ENCODE measurements around the gene RNU1-2. TPM values are rescaled to one million over a fixed set of nuclear protein-coding genes. Genes with fewer than 3 reads are reported as not detected.
"Not testable (repeated sequence)": the region's sequence is repeated elsewhere in the genome, so short reads cannot be mapped to it uniquely, and the experiment has no call there.

Gene RNU1-2
- total and polyA plus RNA-seq, 12 donors, result under 0.01 to 5,330 (median 1,268) TPM; not detected in 4

- intact Hi-C loops (cut with DNase I), result no loop called here
- Histone ChIP-seq H3K4me3 (peak overlapping the region; percentile 55 to 94 (median 80)), H3K9me3 (replicated peaks in 1 of 3) (no peaks in the 10 kb centered on the region)
Measured at GRCh38 chr1:16913833-16914662, 18.3 kb downstream of the RNU1-2 start.

DNA sequence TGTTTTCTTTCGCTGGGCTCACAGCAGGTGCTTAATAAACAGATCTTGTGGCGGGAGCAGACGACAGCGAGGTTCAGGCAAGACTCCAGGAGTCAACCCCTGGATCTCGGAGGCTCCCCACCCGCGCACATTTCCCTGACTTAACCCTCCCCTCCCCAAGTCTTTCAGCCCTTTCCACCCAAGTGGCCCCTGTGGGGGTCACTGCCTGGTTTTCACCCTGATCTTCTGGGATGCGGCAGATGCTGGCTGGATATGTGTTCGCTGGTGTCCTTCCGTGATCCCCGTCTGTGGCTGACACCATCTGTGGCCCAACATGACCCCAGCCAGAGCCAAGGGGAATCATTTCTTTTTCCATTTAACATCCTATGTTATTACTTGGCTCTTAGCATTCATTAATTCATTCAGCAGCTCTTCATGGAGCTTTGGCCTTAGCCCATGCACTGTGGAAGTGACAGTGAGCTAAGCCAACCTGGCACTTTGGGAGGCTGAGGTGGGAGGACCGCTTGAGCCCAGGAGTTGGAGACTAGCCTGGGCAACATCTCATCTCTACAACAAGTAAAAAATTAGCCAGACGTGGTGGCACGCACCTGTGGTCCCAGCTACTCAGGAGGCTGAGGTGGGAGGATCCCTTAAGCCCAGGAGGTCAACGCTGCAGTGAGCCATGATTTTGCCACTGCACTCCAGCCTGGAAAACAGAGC is 19.3 kb downstream of the RNU1-2 start:
- H3K27me3 ChIP-seq; DNase-seq; H3K4me1 ChIP-seq (replicated peaks in 1 of 2); H3K9me3 ChIP-seq (replicated peaks in 1 of 3); H3K27ac ChIP-seq; intact Hi-C loops (cut with DNase I); H3K36me3 ChIP-seq (replicated peaks in 1 of 2): not testable (repeated sequence)
- 49 to 54% (median 50%) methylated on average over 15 of the region's 15 CpGs for WGBS, 4 donors
- peak overlapping the region in 2 of 4 donors; percentile 81 to 94 for H3K4me3 ChIP-seq

More at GRCh38 chr1:16913833-16914662, 18.3 kb downstream of the RNU1-2 start:
- WGBS, 4 donors, result 0 to 1% (median 1%) methylated on average over 16 to 108 of the region's 109 CpGs
- H3K36me3 ChIP-seq (replicated peaks in 1 of 2), result no peaks in the 10 kb centered on the region
- peaks cover 0 to 4% of the 10 kb centered on the region in 2 donors for H3K4me1 ChIP-seq (replicated peaks in 1 of 2)
- peak overlapping the region in 3 of 5 donors; percentile 70 to 90 (median 75) for H3K27ac ChIP-seq
- H3K27me3 ChIP-seq, result no peaks in the 10 kb centered on the region
- TF ChIP-seq POLR2A (IDR thresholded peaks at IDR 0.05) (peak; percentile 73 to 76), CTCF (IDR thresholded peaks at IDR 0.05) (peak in 1 of 6 experiments; percentile 2)
- DNase-seq, result peak; percentile 90 to 97 (median 93)

GRCh38 chr1:16915627-16915973 is 19.8 kb downstream of the RNU1-2 start:
- H3K27ac ChIP-seq, result no peak overlapping the region
- H3K36me3 ChIP-seq (replicated peaks in 1 of 2), result no peaks in the 10 kb centered on the region
- no peaks in the 10 kb centered on the region for H3K9me3 ChIP-seq (replicated peaks in 1 of 3)
- no peaks in the 10 kb centered on the region for H3K27me3 ChIP-seq
- no peak overlapping the region for H3K4me3 ChIP-seq
- 69 to 89% (median 71%) methylated on average over 4 of the region's 4 CpGs for WGBS, 4 donors
- intact Hi-C loops (cut with DNase I), result no loop called here
- no peak for DNase-seq
- peaks cover 0 to 4% of the 10 kb centered on the region in 2 donors for H3K4me1 ChIP-seq (replicated peaks in 1 of 2)
- TF ChIP-seq POLR2A (IDR thresholded peaks at IDR 0.05), result no peak
- TF ChIP-seq CTCF (IDR thresholded peaks at IDR 0.05), result no peak

DNA sequence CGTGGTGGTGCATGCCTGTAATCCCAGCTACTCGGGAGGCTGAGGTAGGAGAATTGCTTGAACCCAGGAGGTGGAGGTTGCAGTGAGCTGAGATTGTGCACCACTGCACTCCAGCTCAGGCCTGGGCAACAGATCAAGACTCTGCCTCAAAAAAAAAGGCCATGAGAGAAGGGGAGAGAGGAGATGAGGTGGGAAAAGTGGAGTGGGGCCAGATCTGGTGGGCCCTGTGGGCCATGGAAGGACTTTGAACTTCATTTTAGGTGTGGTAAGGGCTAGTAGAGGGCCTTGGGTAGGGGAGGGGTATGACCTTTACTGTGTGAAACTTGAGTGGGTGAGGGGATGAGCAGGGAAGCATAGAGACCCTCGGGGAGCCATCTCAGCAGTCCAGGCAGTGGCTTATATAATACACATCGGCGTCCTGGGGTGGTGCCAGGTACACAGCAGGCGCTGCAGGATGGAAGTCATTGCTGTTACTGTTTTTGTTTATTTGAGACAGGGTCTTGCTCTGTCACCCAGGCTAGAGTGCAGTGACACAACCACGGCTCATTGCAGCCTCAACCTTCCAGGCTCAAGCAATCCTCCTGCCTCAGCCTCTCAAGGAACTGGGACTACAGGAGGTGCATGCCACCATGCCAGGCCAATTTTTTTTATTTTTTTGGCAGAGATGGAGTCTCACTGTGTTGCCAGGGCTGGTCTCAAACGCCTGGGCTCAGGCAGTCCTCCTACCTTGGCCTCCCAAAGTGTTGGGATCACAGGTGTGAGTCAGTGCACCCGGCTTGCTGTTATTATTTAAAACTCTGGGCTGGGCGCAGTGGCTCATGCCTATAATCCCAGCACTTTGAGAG is 20.5 kb downstream of the RNU1-2 start:
- H3K4me1 ChIP-seq (replicated peaks in 1 of 2); H3K36me3 ChIP-seq (replicated peaks in 1 of 2); H3K9me3 ChIP-seq (replicated peaks in 1 of 3); H3K4me3 ChIP-seq; DNase-seq; H3K27ac ChIP-seq; H3K27me3 ChIP-seq; intact Hi-C loops (cut with DNase I): not testable (repeated sequence)
- 78 to 92% (median 82%) methylated on average over 8 to 10 of the region's 10 CpGs for WGBS, 4 donors

DNA sequence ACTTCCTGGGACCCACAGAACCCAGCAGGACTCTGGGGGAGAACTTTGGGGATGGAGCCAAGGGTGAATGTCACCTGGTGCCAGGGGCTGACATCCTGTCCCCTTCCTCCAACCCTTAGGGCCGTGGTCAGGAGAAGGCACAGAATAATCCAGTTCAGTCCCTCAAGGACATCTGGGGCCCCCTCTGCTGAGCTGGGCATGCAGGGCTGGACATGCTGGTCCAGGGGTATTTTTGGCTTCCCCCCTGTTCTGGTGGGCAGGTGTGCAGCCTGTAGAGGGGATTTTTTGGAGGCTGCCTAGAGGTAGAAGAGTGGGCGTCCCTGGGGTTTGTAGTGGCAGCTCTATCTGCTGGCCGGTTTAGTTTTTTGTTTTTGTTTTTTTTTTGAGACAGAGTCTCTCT is 22.6 kb downstream of the RNU1-2 start:
- H3K36me3 ChIP-seq (replicated peaks in 1 of 2), result no peaks in the 10 kb centered on the region
- no peak for DNase-seq
- WGBS, 4 donors, result 56 to 82% (median 73%) methylated on average over 3 of the region's 3 CpGs
- no peak overlapping the region for H3K4me3 ChIP-seq
- intact Hi-C loops (cut with DNase I), result no loop called here
- no peaks in the 10 kb centered on the region for H3K27me3 ChIP-seq
- no peak for TF ChIP-seq POLR2A (IDR thresholded peaks at IDR 0.05)
- TF ChIP-seq CTCF (IDR thresholded peaks at IDR 0.05), result no peak
- H3K9me3 ChIP-seq (replicated peaks in 1 of 3), result no peaks in the 10 kb centered on the region
- no peak overlapping the region for H3K27ac ChIP-seq
- H3K4me1 ChIP-seq (replicated peaks in 1 of 2), result peaks cover 0 to 4% of the 10 kb centered on the region in 2 donors

DNA sequence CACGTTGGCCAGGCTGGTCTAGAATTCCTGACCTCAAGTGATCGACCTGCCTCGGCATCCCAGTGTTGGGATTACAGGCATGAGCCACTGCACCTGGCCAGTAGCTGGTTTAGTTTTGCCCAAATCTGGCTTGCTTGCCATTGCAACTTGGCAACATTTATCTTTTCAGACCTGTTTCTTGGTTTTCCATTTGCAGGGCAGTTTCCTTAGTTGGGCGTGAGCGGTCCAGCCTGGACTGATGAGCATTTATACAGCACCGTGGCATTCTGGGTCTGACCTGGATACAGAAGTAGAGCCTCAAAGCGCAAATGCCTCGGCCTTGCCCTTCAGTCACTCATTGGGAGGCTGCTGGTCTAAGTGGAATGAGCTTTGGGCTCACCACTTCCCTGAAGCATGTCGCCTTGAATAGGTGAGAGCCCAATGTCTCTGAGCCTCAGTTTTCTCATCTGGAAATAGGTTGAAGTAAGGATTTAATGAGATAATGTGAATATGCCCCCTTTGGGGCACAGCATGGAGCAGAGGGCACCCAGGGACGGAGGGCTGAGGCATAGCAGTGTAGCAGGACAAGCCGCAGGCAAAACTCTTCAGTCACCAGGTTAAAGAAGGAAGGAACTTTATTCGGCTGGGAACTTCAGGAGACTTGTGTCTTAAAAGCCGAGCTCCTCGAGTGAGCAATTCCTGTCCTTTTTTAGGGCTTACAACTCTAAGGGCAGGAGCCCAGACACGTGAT is 23.3 kb downstream of the RNU1-2 start:
- H3K9me3 ChIP-seq (replicated peaks in 1 of 3); H3K27ac ChIP-seq; intact Hi-C loops (cut with DNase I); DNase-seq; H3K4me3 ChIP-seq; H3K27me3 ChIP-seq; H3K36me3 ChIP-seq (replicated peaks in 1 of 2); H3K4me1 ChIP-seq (replicated peaks in 1 of 2): not testable (repeated sequence)
- WGBS, 4 donors, result 80 to 90% (median 87%) methylated on average over 15 of the region's 15 CpGs
